ENCODE data around the gene EIF3D.

The EIF3D gene

DNA sequence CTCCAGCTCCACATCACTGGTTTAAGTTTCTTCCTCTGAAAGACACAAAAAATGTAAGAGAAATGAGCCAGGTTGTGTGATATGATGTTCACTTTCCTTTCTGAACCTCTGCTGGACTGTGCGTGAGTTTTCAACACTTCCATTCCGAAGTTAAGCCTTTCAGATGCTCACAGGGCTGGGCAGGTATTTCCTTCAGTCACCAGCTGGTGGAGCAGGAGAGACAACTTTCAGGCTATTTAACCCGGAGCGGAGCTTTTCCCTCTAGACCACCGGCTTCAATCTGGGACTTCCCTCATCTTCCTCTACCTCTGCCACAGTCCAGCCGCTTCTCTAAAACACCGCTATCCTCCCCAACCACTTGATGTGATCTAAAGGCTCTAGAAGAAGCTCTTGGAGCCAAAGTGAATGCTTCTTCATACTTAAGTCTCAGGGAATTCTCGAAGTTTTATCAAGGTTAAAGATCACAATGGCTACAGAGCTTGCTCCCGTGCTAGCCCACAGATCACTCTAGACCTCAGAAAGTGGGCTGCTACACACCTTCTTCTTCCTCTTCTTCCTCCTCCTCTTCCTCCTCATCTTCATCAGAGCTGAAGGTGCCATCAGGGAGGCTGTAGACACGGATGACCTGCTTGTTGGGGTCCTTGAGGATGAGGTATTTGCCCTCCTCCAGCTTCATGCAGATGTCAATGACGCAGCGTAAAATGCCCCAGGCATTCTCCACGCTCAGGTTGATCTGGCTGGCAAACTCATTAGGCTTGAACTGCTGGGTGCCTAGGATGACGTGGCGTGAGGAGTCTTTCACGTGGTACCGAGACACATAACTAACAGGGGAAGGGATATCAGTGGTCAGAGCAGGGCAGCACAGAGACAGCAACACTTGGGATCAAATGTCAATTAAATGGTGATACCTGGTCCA is 17.7 kb downstream of the EIF3D start:
- Mint-ChIP-seq H3K4me3 (no peak overlapping the region), H3K36me3 (ENCODE audit: low read depth) (peaks cover 53% of the 10 kb centered on the region), H3K9me3 (no peaks in the 10 kb centered on the region), H3K27me3 (ENCODE audit: low read depth) (no peaks in the 10 kb centered on the region), H3K4me1 (peaks cover 6% of the 10 kb centered on the region), H3K27ac (no peak overlapping the region)
- TF ChIP-seq, protein P1, sequence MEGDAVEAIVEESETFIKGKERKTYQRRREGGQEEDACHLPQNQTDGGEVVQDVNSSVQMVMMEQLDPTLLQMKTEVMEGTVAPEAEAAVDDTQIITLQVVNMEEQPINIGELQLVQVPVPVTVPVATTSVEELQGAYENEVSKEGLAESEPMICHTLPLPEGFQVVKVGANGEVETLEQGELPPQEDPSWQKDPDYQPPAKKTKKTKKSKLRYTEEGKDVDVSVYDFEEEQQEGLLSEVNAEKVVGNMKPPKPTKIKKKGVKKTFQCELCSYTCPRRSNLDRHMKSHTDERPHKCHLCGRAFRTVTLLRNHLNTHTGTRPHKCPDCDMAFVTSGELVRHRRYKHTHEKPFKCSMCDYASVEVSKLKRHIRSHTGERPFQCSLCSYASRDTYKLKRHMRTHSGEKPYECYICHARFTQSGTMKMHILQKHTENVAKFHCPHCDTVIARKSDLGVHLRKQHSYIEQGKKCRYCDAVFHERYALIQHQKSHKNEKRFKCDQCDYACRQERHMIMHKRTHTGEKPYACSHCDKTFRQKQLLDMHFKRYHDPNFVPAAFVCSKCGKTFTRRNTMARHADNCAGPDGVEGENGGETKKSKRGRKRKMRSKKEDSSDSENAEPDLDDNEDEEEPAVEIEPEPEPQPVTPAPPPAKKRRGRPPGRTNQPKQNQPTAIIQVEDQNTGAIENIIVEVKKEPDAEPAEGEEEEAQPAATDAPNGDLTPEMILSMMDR (IDR thresholded peaks at IDR 0.05; ENCODE audit: unreplicated experiment in 3 of 3) = peak; percentile 61 to 69 (median 69)

DNA sequence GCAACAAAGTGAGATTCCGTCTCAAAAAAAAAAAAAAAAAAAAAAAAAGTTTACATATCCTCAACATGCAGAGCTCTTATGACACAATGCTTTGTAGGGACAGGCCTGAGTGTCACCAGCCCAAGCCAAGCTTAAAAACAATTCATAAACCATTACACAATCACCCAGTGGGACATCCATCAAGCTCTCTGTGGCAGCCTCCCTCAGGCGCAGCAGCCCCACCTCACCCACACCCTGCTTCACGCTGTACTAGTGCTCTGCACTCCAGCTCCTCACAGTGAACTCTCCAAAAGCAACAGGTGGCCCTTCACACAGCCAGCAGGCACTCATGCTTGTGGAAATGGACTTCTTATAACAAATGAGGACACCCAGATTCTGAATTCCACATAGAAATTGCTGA is 18.6 kb downstream of the EIF3D start:
- peaks cover 6% of the 10 kb centered on the region for H3K4me1 Mint-ChIP-seq
- H3K27ac Mint-ChIP-seq = no peak overlapping the region
- no peaks in the 10 kb centered on the region for H3K27me3 Mint-ChIP-seq (ENCODE audit: low read depth)
- H3K4me3 Mint-ChIP-seq = no peak overlapping the region
- TF ChIP-seq, protein P1 (IDR thresholded peaks at IDR 0.05; ENCODE audit: unreplicated experiment in 3 of 3) = no peak
- H3K36me3 Mint-ChIP-seq (ENCODE audit: low read depth) = peaks cover 44% of the 10 kb centered on the region
- H3K9me3 Mint-ChIP-seq = no peaks in the 10 kb centered on the region

DNA sequence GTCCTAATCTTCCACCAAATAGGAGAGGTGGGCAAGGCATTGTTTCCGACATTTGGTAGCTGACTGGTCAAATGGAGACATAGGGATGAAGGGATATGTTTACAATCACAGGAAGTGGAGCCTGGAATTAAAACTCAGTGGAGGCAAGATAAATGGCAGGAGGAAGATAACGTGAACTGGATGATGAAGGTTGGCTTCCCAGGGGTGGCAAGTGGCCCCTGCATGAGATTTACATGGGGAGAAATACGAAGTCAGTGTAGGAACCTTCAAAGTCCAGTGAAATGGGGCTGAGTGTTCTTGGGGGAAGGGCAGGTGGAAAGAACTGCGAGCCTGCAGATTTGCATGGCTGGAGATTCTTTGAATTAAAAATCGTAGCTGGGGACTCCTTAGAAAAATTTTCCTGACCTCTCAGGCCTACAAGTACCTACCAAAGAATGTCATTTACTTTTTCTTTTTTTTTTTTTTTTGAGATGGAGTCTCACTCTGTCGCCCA is 21.4 kb downstream of the EIF3D start:
- Mint-ChIP-seq H3K4me3 (peak overlapping the region; percentile 26 to 80 (median 73)), H3K27me3 (ENCODE audit: low read depth) (no peaks in the 10 kb centered on the region), H3K9me3 (no peaks in the 10 kb centered on the region), H3K36me3 (ENCODE audit: low read depth) (peaks cover 35% of the 10 kb centered on the region), H3K4me1 (peaks cover 17% of the 10 kb centered on the region), H3K27ac (peak overlapping the region; percentile 48 to 84 (median 67))
- TF ChIP-seq, protein P1 (IDR thresholded peaks at IDR 0.05; ENCODE audit: unreplicated experiment in 3 of 3) = no peak

DNA sequence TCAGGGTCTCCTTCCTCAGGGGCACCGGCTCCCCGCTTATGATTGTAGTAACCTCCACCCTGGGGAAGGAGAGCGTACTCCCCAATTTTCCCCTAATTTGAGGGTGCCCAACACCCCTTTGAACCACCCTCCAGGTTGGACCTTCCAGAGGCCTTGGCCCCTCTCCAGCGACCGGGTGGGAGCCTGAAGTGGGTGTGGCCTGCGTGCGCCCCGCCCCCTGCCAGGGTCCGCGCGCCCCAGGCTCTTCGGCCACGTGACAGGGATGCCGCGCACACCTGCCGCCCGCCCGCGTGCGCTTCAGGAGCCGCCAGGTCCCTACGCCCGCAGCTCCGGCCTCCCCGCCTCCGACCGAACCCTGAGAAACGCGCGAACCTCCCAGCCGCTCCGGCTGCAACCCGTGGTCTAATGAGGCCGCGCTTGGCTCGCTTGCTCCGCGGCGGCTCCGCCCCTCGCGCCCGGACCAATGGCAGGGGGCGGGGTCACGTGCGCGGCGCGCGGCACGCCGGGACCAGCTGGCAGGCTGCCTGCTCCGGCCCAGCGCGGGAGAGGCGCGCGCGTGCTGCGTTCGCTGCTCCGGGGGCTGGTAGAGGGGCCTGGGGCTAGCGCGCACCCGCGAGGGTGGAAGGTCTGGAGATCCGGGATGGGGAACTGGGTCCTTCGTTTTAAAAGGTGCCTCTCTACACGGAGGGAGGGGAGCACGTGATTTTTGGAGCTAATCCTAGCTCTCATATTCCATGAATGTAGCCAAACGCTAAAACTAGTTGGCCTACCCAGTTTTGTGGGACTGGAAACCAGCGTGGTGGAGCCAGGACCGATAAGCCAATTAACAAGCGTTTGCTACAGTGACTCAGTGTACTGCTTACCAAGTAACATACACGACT is 22.1 kb downstream of the EIF3D start, which contains the start of gene FOXRED2:
TSS of gene FOXRED2 (minus strand) at position 404 of the 881 bp plus-strand sequence. CDS start 618 bp downstream, outside the sequence.
- no peaks in the 10 kb centered on the region for H3K9me3 Mint-ChIP-seq
- H3K4me1 Mint-ChIP-seq = peaks cover 17% of the 10 kb centered on the region
- peak within 1 kb of the TSS; percentile 48 to 84 (median 67) for H3K27ac Mint-ChIP-seq
- no peaks in the 10 kb centered on the region for H3K27me3 Mint-ChIP-seq (ENCODE audit: low read depth)
- H3K36me3 Mint-ChIP-seq (ENCODE audit: low read depth) = peaks cover 28% of the 10 kb centered on the region
- TF ChIP-seq, protein P1 (IDR thresholded peaks at IDR 0.05; ENCODE audit: unreplicated experiment in 3 of 3) = no peak
- peak within 1 kb of the TSS; percentile 65 to 80 (median 73) for H3K4me3 Mint-ChIP-seq

DNA sequence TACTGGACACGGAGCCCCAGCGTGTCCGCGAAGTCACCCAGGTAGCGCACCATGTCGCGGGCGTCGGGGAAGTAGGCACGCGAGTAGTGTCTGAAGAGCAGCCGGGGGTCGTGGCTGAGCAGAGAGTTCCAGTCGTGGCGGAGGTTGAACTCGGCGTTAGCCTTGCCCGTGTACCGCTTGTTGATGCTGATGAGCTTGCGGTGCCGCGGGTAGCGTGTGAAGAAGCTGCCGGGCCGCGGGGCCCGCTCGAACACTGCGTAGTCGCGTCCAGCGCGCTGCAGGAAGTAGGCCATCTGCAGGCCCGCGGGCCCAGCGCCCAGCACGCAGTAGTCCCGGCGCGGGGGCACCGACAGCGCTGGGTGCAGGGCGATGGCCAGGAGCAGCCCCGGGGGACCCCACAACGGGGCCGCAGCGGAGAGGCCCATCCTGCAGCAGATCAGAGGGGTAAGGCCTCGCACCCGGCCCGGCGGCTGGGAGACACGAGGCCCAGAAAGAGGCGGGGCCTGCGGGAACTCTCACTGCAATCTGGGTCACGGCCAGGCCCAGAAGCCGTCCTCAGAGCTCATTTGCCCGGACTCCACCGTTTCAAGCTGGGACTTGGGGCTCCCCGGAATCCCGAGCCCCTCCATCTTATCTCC is 22.8 kb downstream of the EIF3D start:
- Mint-ChIP-seq H3K9me3 (no peaks in the 10 kb centered on the region), H3K4me3 (peak overlapping the region; percentile 65 to 79 (median 70)), H3K4me1 (peaks cover 17% of the 10 kb centered on the region), H3K27me3 (ENCODE audit: low read depth) (no peaks in the 10 kb centered on the region), H3K36me3 (ENCODE audit: low read depth) (peaks cover 22% of the 10 kb centered on the region), H3K27ac (no peak overlapping the region)
- TF ChIP-seq, protein P1 (IDR thresholded peaks at IDR 0.05; ENCODE audit: unreplicated experiment in 3 of 3) = no peak
